Measurements from ENCODE around the gene PNMA8A.

PNMA8A gene

GRCh38 chr19:46486358-46486757, 15.0 kb upstream of the PNMA8A start:
- Histone ChIP-seq H3K27me3 (ENCODE audit: low read depth, low read length) (peaks cover 32% of the 10 kb centered on the region), H2AFZ (ENCODE audit: low read depth, low read length) (no peak overlapping the region), H3K9me3 (ENCODE audit: insufficient read depth, low read length) (no peaks in the 10 kb centered on the region), H3K27ac (ENCODE audit: low read length) (no peak overlapping the region), H3K9ac (ENCODE audit: low read length) (no peak overlapping the region), H3K4me3 (ENCODE audit: low read length) (no peak overlapping the region), H3K4me2 (ENCODE audit: low read length) (no peak overlapping the region), H3K79me2 (ENCODE audit: low read length) (no peaks in the 10 kb centered on the region), H4K20me1 (ENCODE audit: insufficient read depth, low read length) (no peaks in the 10 kb centered on the region), H3K36me3 (replicated peaks; ENCODE audit: low read depth, low read length) (no peaks in the 10 kb centered on the region), H3K4me1 (ENCODE audit: low read length) (peaks cover 7% of the 10 kb centered on the region; the same call in 1 of the 2 replicates)
- TF ChIP-seq EZH2phosphoT487 (IDR thresholded peaks at IDR 0.05; ENCODE audit: low read depth) (no peak), CTCF (IDR thresholded peaks at IDR 0.05; ENCODE audit: low read depth, low read length) (no peak)

- Histone ChIP-seq H3K27ac (ENCODE audit: low read length) (no peak overlapping the region), H2AFZ (ENCODE audit: low read depth, low read length) (no peak overlapping the region), H3K36me3 (replicated peaks; ENCODE audit: low read depth, low read length) (no peaks in the 10 kb centered on the region), H3K4me3 (ENCODE audit: low read length) (no peak overlapping the region), H3K79me2 (ENCODE audit: low read length) (no peaks in the 10 kb centered on the region), H3K9ac (ENCODE audit: low read length) (no peak overlapping the region), H3K9me3 (ENCODE audit: insufficient read depth, low read length) (no peaks in the 10 kb centered on the region), H3K4me1 (ENCODE audit: low read length) (peaks cover 7% of the 10 kb centered on the region; the same call in 1 of the 2 replicates), H3K4me2 (ENCODE audit: low read length) (no peak overlapping the region), H3K27me3 (ENCODE audit: low read depth, low read length) (peaks cover 29% of the 10 kb centered on the region), H4K20me1 (ENCODE audit: insufficient read depth, low read length) (no peaks in the 10 kb centered on the region)
- TF ChIP-seq CTCF (IDR thresholded peaks at IDR 0.05; ENCODE audit: low read depth, low read length) (no peak), EZH2phosphoT487 (IDR thresholded peaks at IDR 0.05; ENCODE audit: low read depth) (no peak)
Measured at GRCh38 chr19:46484656-46485055, 13.3 kb upstream of the PNMA8A start.

- H3K27ac ChIP-seq (ENCODE audit: low read length): no peak overlapping the region
- H3K4me3 ChIP-seq (ENCODE audit: low read length): no peak overlapping the region
- no peaks in the 10 kb centered on the region for H3K79me2 ChIP-seq (ENCODE audit: low read length)
- H3K4me1 ChIP-seq (ENCODE audit: low read length): peaks cover 9% of the 10 kb centered on the region; the same call in 1 of the 2 replicates
- no peaks in the 10 kb centered on the region for H3K9me3 ChIP-seq (ENCODE audit: insufficient read depth, low read length)
- H3K4me2 ChIP-seq (ENCODE audit: low read length): no peak overlapping the region
- H3K36me3 ChIP-seq (replicated peaks; ENCODE audit: low read depth, low read length): no peaks in the 10 kb centered on the region
- TF ChIP-seq EZH2phosphoT487 (IDR thresholded peaks at IDR 0.05; ENCODE audit: low read depth): no peak
- TF ChIP-seq CTCF (IDR thresholded peaks at IDR 0.05; ENCODE audit: low read depth, low read length): no peak
- H3K9ac ChIP-seq (ENCODE audit: low read length): no peak overlapping the region
- H4K20me1 ChIP-seq (ENCODE audit: insufficient read depth, low read length): no peaks in the 10 kb centered on the region
- H3K27me3 ChIP-seq (ENCODE audit: low read depth, low read length): peaks cover 39% of the 10 kb centered on the region
- H2AFZ ChIP-seq (ENCODE audit: low read depth, low read length): no peak overlapping the region
Measured at GRCh38 chr19:46482631-46483030, 11.3 kb upstream of the PNMA8A start.

- peaks cover 39% of the 10 kb centered on the region for H3K27me3 ChIP-seq (ENCODE audit: low read depth, low read length)
- no peak overlapping the region for H2AFZ ChIP-seq (ENCODE audit: low read depth, low read length)
- H3K4me1 ChIP-seq (ENCODE audit: low read length): peaks cover 3% of the 10 kb centered on the region; the same call in 1 of the 2 replicates
- no peaks in the 10 kb centered on the region for H3K36me3 ChIP-seq (replicated peaks; ENCODE audit: low read depth, low read length)
- no peak overlapping the region for H3K4me3 ChIP-seq (ENCODE audit: low read length)
- no peaks in the 10 kb centered on the region for H4K20me1 ChIP-seq (ENCODE audit: insufficient read depth, low read length)
- H3K9me3 ChIP-seq (ENCODE audit: insufficient read depth, low read length): no peaks in the 10 kb centered on the region
- no peak overlapping the region for H3K4me2 ChIP-seq (ENCODE audit: low read length)
- TF ChIP-seq EZH2phosphoT487 (IDR thresholded peaks at IDR 0.05; ENCODE audit: low read depth) (no peak), CTCF (IDR thresholded peaks at IDR 0.05; ENCODE audit: low read depth, low read length) (no peak)
- no peaks in the 10 kb centered on the region for H3K79me2 ChIP-seq (ENCODE audit: low read length)
- no peak overlapping the region for H3K9ac ChIP-seq (ENCODE audit: low read length)
- H3K27ac ChIP-seq (ENCODE audit: low read length): no peak overlapping the region
Measured at GRCh38 chr19:46481947-46482346, 10.6 kb upstream of the PNMA8A start.

All from OCI-LY3 (cell line).